Fibroblast of skin of right biceps (primary cell): ENCODE results near the gene SMIM9.

Experiments used
- DNase-seq: peaks from one replicate; pipeline ENCODE4 v3.0.0-alpha.2; 2013

The SMIM9 gene

GRCh38 chrX:154779261-154779660, 55.2 kb downstream of the SMIM9 start:
- peak; percentile 68 for DNase-seq

- DNase-seq, result no peak
Observed at GRCh38 chrX:154776753-154777152, 57.7 kb downstream of the SMIM9 start.

GRCh38 chrX:154775419-154776349, 58.8 kb downstream of the SMIM9 start:
- no peak for DNase-seq

GRCh38 chrX:154774622-154775021, 59.8 kb downstream of the SMIM9 start:
- no peak for DNase-seq
